ENCODE measurements around the gene PAPPA2. TPM values are rescaled to one million over a fixed set of nuclear protein-coding genes. Genes with fewer than 3 reads are reported as not detected.

The PAPPA2 gene
- total and polyA plus RNA-seq, 2 of the 8 experiments (the other 6 are each of a cell fraction or from before 2014, with no cell fraction given) = 0.08 to 0.88 TPM

DNA sequence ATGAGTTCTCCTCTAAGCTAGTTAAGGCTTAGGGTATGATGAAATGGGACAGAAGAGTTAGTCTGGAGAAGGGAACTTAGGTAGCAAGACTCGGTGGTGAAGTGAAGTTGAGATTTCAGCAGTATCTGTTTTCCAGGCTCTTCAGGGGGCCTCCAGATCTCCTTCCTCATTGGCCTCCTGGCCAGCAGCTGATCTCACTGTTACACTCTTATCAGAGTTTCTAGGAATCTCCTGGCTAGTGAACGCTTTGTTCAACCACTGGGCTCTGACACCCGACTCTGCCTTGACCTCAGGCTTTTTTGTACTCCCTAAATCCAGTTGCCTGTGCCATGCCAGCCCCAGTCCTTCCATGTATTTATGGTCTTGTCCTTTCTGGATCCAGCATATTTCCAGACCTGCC is 390.5 kb downstream of the PAPPA2 start (continued):
- TF ChIP-seq, protein P1, sequence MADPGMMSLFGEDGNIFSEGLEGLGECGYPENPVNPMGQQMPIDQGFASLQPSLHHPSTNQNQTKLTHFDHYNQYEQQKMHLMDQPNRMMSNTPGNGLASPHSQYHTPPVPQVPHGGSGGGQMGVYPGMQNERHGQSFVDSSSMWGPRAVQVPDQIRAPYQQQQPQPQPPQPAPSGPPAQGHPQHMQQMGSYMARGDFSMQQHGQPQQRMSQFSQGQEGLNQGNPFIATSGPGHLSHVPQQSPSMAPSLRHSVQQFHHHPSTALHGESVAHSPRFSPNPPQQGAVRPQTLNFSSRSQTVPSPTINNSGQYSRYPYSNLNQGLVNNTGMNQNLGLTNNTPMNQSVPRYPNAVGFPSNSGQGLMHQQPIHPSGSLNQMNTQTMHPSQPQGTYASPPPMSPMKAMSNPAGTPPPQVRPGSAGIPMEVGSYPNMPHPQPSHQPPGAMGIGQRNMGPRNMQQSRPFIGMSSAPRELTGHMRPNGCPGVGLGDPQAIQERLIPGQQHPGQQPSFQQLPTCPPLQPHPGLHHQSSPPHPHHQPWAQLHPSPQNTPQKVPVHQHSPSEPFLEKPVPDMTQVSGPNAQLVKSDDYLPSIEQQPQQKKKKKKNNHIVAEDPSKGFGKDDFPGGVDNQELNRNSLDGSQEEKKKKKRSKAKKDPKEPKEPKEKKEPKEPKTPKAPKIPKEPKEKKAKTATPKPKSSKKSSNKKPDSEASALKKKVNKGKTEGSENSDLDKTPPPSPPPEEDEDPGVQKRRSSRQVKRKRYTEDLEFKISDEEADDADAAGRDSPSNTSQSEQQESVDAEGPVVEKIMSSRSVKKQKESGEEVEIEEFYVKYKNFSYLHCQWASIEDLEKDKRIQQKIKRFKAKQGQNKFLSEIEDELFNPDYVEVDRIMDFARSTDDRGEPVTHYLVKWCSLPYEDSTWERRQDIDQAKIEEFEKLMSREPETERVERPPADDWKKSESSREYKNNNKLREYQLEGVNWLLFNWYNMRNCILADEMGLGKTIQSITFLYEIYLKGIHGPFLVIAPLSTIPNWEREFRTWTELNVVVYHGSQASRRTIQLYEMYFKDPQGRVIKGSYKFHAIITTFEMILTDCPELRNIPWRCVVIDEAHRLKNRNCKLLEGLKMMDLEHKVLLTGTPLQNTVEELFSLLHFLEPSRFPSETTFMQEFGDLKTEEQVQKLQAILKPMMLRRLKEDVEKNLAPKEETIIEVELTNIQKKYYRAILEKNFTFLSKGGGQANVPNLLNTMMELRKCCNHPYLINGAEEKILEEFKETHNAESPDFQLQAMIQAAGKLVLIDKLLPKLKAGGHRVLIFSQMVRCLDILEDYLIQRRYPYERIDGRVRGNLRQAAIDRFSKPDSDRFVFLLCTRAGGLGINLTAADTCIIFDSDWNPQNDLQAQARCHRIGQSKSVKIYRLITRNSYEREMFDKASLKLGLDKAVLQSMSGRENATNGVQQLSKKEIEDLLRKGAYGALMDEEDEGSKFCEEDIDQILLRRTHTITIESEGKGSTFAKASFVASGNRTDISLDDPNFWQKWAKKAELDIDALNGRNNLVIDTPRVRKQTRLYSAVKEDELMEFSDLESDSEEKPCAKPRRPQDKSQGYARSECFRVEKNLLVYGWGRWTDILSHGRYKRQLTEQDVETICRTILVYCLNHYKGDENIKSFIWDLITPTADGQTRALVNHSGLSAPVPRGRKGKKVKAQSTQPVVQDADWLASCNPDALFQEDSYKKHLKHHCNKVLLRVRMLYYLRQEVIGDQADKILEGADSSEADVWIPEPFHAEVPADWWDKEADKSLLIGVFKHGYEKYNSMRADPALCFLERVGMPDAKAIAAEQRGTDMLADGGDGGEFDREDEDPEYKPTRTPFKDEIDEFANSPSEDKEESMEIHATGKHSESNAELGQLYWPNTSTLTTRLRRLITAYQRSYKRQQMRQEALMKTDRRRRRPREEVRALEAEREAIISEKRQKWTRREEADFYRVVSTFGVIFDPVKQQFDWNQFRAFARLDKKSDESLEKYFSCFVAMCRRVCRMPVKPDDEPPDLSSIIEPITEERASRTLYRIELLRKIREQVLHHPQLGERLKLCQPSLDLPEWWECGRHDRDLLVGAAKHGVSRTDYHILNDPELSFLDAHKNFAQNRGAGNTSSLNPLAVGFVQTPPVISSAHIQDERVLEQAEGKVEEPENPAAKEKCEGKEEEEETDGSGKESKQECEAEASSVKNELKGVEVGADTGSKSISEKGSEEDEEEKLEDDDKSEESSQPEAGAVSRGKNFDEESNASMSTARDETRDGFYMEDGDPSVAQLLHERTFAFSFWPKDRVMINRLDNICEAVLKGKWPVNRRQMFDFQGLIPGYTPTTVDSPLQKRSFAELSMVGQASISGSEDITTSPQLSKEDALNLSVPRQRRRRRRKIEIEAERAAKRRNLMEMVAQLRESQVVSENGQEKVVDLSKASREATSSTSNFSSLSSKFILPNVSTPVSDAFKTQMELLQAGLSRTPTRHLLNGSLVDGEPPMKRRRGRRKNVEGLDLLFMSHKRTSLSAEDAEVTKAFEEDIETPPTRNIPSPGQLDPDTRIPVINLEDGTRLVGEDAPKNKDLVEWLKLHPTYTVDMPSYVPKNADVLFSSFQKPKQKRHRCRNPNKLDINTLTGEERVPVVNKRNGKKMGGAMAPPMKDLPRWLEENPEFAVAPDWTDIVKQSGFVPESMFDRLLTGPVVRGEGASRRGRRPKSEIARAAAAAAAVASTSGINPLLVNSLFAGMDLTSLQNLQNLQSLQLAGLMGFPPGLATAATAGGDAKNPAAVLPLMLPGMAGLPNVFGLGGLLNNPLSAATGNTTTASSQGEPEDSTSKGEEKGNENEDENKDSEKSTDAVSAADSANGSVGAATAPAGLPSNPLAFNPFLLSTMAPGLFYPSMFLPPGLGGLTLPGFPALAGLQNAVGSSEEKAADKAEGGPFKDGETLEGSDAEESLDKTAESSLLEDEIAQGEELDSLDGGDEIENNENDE (IDR thresholded peaks at IDR 0.05; ENCODE audit: insufficient replicate concordance, low read length) = no peak
- TF ChIP-seq TCF12 (IDR thresholded peaks at IDR 0.05; ENCODE audit: low read depth, low read length) (no peak), RBBP5 (IDR thresholded peaks at IDR 0.05; ENCODE audit: borderline replicate concordance, low read depth, low read length) (no peak), CTCF (IDR thresholded peaks at IDR 0.05; ENCODE audit: control extremely low read depth in 1 of 3, insufficient read depth in 1 of 3, low read depth in 1 of 3, low read length in 3 of 3) (no peak), SP4 (IDR thresholded peaks at IDR 0.05; ENCODE audit: low read length) (no peak), ATF2 (IDR thresholded peaks at IDR 0.05; ENCODE audit: low read length) (no peak)
- TF ChIP-seq, protein P2, sequence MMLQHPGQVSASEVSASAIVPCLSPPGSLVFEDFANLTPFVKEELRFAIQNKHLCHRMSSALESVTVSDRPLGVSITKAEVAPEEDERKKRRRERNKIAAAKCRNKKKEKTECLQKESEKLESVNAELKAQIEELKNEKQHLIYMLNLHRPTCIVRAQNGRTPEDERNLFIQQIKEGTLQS (IDR thresholded peaks at IDR 0.05; ENCODE audit: insufficient read depth, low read depth, low read length) = no peak
